GM12873 (cell line): ENCODE results near the gene TIGD3.

Experiments used
- TF ChIP-seq, protein P1 (sequence below): IDR thresholded peaks from 2 replicates; pipeline ENCODE4 v1.5.1; 2012; ENCODE audit warnings: low read depth, mild to moderate bottlenecking, moderate library complexity, low read length, control low read depth; ENCODE audit not compliant: insufficient read depth; ENCODE audit errors: missing control alignments

The TIGD3 gene, protein sequence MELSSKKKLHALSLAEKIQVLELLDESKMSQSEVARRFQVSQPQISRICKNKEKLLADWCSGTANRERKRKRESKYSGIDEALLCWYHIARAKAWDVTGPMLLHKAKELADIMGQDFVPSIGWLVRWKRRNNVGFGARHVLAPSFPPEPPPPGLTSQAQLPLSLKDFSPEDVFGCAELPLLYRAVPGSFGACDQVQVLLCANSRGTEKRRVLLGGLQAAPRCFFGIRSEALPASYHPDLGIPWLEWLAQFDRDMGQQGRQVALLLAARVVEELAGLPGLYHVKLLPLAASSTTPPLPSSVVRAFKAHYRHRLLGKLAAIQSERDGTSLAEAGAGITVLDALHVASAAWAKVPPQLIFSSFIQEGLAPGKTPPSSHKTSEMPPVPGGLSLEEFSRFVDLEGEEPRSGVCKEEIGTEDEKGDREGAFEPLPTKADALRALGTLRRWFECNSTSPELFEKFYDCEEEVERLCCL

DNA sequence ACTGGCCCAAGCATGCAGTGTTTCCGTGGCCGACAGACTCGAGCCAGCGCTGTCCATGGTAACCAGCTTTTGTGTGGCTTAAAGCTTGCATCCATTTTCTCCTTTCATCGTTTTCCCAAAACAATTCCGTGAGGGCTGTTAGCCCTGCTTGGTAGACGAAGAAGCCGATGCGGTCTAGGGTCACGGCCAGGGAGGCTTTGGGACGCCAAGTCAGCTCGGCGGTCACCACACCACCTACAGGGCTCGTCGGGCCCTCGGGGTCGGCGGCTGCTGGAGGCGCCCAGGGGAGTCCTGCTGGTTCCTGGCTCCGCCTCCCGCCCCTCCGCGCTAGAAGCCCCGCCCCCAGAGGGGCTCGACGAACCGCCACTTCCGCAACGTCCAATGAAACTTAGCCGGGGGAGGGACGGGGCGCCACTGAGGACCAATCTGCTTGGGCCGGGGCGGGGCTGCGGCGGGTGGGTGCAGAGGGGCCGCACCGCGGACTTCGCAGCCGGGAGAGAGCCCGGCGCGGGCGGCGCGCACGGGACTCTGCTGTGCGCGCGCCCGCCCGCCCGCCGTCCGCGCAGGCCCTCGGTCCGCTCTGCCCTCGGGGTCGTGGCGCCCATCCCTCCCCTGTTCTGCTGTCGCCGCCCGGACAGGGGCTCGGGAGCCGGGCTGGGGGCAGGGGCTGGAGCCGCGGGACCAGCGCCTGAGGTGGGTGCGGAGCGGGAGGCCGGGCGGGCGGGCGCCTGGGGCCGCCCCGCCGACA lies at the start of gene TIGD3:
TIGD3 (plus strand) TSS at position 487 of the 748 bp plus-strand sequence. CDS start 1,058 bp downstream, outside the sequence.
- TF ChIP-seq, protein P1, sequence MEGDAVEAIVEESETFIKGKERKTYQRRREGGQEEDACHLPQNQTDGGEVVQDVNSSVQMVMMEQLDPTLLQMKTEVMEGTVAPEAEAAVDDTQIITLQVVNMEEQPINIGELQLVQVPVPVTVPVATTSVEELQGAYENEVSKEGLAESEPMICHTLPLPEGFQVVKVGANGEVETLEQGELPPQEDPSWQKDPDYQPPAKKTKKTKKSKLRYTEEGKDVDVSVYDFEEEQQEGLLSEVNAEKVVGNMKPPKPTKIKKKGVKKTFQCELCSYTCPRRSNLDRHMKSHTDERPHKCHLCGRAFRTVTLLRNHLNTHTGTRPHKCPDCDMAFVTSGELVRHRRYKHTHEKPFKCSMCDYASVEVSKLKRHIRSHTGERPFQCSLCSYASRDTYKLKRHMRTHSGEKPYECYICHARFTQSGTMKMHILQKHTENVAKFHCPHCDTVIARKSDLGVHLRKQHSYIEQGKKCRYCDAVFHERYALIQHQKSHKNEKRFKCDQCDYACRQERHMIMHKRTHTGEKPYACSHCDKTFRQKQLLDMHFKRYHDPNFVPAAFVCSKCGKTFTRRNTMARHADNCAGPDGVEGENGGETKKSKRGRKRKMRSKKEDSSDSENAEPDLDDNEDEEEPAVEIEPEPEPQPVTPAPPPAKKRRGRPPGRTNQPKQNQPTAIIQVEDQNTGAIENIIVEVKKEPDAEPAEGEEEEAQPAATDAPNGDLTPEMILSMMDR: no peak

DNA sequence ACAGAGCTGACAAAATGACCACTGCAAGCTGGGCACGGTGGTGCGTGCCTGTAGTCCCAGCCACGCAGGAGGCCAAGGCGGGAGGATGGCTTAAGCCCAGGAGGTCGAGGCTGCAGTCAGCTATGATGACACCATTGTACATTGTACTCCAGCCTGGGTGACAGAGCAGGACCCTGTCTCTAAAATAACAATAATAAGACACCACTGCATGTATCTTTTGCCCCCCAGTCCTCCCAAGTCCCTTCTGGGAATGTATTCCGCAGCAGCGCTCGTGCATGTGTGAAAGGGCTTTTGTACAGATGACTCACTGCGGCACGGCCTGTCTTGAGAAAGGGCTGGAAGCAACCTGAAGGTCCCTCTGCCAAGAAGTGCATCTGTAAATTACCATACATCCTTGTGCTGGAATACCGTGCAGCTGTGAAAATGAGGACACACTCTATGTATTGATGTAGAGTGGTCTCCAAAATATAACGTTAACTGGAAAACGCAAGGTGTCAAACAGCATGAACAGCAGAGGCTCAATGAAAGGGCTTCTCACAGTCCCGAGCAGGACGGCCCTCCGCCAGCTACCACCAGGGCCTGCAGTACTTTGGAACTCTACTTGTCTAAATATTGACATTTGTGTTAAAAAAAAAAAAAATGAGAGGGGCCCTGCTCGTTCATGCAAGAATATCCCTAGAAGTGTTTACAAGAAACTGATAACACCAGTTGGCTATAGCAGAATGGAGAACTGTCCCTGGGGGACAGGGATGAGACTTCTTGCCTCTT lies 48.9 kb upstream of the TIGD3 start:
- TF ChIP-seq, protein P1: no peak

DNA sequence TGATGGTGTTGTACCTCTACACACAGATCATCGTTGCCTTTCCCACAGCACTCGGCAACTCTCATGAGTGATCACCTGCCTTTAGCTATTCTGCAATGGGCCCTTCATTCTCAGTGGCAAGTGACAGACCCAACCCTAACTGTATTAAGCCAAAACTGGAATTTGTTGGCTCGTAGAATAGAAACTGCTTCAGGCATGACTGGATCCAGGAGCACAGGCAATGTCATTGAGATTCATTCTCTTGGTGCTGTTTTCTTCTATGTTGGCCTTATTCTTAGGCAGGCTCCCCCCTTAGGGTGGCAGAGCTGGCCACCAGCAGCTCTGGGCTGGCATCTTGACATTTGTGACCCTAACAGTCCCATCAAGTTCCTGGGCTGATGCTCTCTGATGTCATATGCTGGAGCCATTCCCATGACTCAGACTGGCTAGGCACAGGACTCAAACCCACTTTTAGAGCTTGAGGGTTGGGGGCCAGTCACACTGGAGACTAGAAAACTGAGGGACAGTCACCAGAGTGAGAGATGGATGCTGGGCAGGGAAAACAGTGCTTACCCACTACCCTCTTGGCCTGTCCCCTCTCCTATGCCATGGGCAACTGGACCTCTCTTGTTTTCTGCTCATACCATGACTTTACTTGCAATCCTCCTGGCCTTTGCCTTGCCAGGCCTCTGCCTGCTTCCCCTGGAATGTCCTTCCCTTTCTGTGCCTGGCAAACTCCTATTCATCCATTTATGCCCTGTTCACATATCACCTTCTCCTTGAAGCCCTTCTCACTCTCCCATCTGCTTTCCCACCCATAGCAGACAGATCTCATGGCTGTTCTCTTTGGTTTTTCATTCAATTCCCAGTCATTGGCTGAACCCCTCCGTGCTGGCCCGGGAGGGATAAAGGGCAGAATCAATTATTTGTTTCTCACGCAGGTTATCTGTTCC lies 47.0 kb upstream of the TIGD3 start:
- TF ChIP-seq, protein P1: no peak

DNA sequence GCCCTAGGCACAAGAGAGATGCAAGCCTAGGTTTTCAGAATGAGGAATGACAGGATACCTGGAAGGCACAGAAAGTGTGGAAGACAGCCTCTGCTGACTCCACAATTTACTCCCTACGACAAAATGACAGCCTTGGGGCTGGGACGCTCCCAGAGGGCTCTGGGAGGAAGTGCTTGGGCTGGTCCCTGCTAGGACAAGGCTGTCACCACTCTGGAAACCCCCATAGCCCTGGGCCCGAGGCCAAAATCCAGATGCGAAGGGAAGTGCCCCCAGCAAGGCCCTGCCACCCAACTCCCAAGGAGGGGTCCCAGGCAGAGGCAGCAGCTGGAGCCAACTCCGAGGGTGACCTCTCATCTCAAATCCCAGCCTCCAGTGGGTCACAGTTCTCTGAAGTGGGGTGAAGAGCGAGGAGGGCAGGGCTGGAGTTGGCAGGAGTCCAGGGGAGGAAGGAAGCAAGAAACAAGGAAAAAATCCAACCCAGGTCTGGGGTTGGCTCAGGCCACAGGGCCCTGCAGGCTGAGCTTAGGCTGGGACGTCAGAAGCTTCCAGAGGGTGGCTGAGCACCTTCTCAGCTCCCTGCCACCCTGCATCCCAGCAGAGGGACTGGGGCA lies 46.2 kb upstream of the TIGD3 start:
- TF ChIP-seq, protein P1: no peak

DNA sequence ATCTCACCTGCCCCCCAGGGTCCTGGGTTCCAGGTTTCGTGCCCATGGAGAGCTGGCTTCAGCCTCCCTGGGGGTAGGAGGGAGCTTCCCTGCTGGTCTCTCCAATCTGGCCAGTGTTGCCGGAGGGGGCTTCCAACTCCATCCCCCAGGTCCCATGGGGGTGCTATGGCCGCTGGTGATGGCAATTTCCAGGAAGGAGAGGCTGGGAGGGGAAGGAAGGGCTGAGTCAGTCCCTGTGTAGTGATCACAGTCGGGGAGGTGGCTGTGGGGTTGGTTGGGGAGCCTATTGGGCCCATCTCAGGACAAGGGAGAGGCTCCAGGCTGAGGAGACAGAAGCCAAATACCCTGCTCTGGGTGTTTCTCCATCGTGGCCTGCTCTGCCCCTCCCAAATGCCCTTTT lies 45.5 kb upstream of the TIGD3 start:
- TF ChIP-seq, protein P1: no peak

DNA sequence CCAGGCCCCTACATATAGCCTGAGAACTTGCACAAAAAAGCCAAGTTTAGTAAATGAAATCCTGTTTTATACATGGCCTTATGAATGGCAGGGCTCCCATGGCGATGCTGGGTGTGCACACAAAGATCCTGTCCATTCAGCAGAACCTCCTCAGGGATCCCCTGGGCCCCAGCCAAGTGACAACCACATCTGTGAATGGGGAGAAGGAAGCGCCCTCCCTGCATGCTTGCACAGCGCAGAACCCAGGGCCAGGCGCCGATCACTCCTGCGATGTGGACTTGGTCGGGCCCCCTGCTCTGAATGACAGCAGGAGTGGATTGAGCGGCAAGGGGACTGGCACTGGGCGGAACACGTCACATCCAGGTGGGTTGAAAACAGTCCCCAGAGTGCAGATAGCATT lies 44.3 kb upstream of the TIGD3 start:
- TF ChIP-seq, protein P1: no peak
